RWPE2 (cell line): ENCODE measurements around the gene PSTK.

ENCODE experiments used
- ATAC-seq: fragments of 200-7000 bp; cut with Tn5 transposase; 3 replicates; pipeline ENCODE4 v1.9.1; 2021; ENCODE audit warnings: low read depth
- DNase-seq: peaks from one replicate; pipeline ENCODE4 v3.0.0-alpha.2; 2020; ENCODE audit warnings: low spot score
- H3K27ac ChIP-seq: fragments of 450-650 bp; 2 replicates; pipeline ENCODE4 v1.5.1; 2017; ENCODE audit warnings: mild to moderate bottlenecking; ENCODE audit not compliant: poor library complexity, severe bottlenecking
- H3K27me3 ChIP-seq: fragments of 250-450 bp; sonication (Bioruptor Pico); 2 replicates; pipeline ENCODE4 v1.5.1; 2021; ENCODE audit warnings: mild to moderate bottlenecking, moderate library complexity; ENCODE audit not compliant: insufficient read depth, poor library complexity, severe bottlenecking
- H3K36me3 ChIP-seq: fragments of 250-450 bp; sonication (Bioruptor Pico); 2 replicates; pipeline ENCODE4 v1.5.1; 2020; ENCODE audit warnings: low read depth, mild to moderate bottlenecking, moderate library complexity
- H3K4me1 ChIP-seq: fragments of 250-450 bp; sonication (Bioruptor Pico); 2 replicates; pipeline ENCODE4 v1.5.1; 2021; ENCODE audit warnings: mild to moderate bottlenecking, moderate library complexity; ENCODE audit not compliant: insufficient read depth, poor library complexity, severe bottlenecking
- H3K4me3 ChIP-seq: fragments of 250-450 bp; sonication (Bioruptor Pico); 2 replicates; pipeline ENCODE4 v1.5.1; 2021; ENCODE audit warnings: mild to moderate bottlenecking, moderate library complexity; ENCODE audit not compliant: severe bottlenecking
- H3K9me3 ChIP-seq: fragments of 250-450 bp; sonication (Bioruptor Pico); 2 replicates; pipeline ENCODE4 v1.5.1; 2021; ENCODE audit warnings: mild to moderate bottlenecking, moderate library complexity; ENCODE audit not compliant: severe bottlenecking
- CTCF ChIP-seq: fragments of 450-650 bp; IDR thresholded peaks from one replicate; pipeline ENCODE4 v1.5.1; 2017; ENCODE audit warnings: mild to moderate bottlenecking, moderate library complexity; ENCODE audit not compliant: poor library complexity, severe bottlenecking

PSTK gene

GRCh38 chr10:122981066-122981464, 864 bp downstream of the PSTK start:
- Histone ChIP-seq H3K27ac (peak overlapping the region; percentile 32), H3K27me3 (no peaks in the 10 kb centered on the region), H3K36me3 (no peaks in the 10 kb centered on the region), H3K9me3 (no peaks in the 10 kb centered on the region), H3K4me1 (peaks cover 7% of the 10 kb centered on the region), H3K4me3 (peak overlapping the region; percentile 66)
- DNase-seq (no peak), ATAC-seq (no peak)
- no peak for TF ChIP-seq CTCF

- H3K9me3 ChIP-seq = no peaks in the 10 kb centered on the region
- DNase-seq (no peak), ATAC-seq (no peak)
- H3K27me3 ChIP-seq = no peaks in the 10 kb centered on the region
- peaks cover 7% of the 10 kb centered on the region for H3K4me1 ChIP-seq
- no peak overlapping the region for H3K27ac ChIP-seq
- H3K36me3 ChIP-seq = peaks cover 4% of the 10 kb centered on the region; the same call in 1 of the 2 replicates
- no peak for TF ChIP-seq CTCF
- H3K4me3 ChIP-seq = no peak overlapping the region
Observed at GRCh38 chr10:122983898-122984297, 3.7 kb downstream of the PSTK start.

- H3K9me3 ChIP-seq = no peaks in the 10 kb centered on the region
- H3K27ac ChIP-seq = no peak overlapping the region
- H3K36me3 ChIP-seq = peaks cover 7% of the 10 kb centered on the region
- H3K4me3 ChIP-seq = no peak overlapping the region
- DNase-seq = no peak
- peaks cover 7% of the 10 kb centered on the region for H3K4me1 ChIP-seq
- no peak for TF ChIP-seq CTCF
- ATAC-seq = no peak
- H3K27me3 ChIP-seq = no peaks in the 10 kb centered on the region
Observed at GRCh38 chr10:122984708-122985107, 4.5 kb downstream of the PSTK start.

- no peak for TF ChIP-seq CTCF
- Histone ChIP-seq H3K27me3 (no peaks in the 10 kb centered on the region), H3K36me3 (peaks cover 18% of the 10 kb centered on the region), H3K27ac (no peak overlapping the region), H3K4me3 (no peak overlapping the region), H3K4me1 (peaks cover 1% of the 10 kb centered on the region), H3K9me3 (no peaks in the 10 kb centered on the region)
- ATAC-seq (no peak), DNase-seq (no peak)
Observed at GRCh38 chr10:122986335-122986734, 6.1 kb downstream of the PSTK start.

GRCh38 chr10:122988501-122988900, 8.3 kb downstream of the PSTK start:
- no peaks in the 10 kb centered on the region for H3K9me3 ChIP-seq
- peaks cover 40% of the 10 kb centered on the region for H3K36me3 ChIP-seq
- no peak overlapping the region for H3K4me3 ChIP-seq
- TF ChIP-seq CTCF = no peak
- DNase-seq (no peak), ATAC-seq (no peak)
- H3K4me1 ChIP-seq = no peaks in the 10 kb centered on the region
- H3K27ac ChIP-seq = no peak overlapping the region
- no peaks in the 10 kb centered on the region for H3K27me3 ChIP-seq
